Subcutaneous adipose tissue (tissue), 4 donors: ENCODE data around the gene CYP24A1. TPM values are rescaled to one million over a fixed set of nuclear protein-coding genes. Genes with fewer than 3 reads are reported as not detected.

ENCODE experiments used
- total RNA-seq, 4 donors: library from RNA; depleted of rRNA; stranded (reverse); fragments of >200 nt; gene quantifications; one replicate each; pipeline ENCODE4 v1.1.0, GENCODE V29; 2016
- TF ChIP-seq, protein P1 (sequence below): fragments of 450-650 bp; IDR thresholded peaks from one replicate; pipeline ENCODE4 v1.5.1; 2016; ENCODE audit warnings: low read depth, mild to moderate bottlenecking, control low read depth, antibody characterized with exemption, moderate library complexity

The CYP24A1 gene
- total RNA-seq, 4 donors from 2014 or later, result not detected

DNA sequence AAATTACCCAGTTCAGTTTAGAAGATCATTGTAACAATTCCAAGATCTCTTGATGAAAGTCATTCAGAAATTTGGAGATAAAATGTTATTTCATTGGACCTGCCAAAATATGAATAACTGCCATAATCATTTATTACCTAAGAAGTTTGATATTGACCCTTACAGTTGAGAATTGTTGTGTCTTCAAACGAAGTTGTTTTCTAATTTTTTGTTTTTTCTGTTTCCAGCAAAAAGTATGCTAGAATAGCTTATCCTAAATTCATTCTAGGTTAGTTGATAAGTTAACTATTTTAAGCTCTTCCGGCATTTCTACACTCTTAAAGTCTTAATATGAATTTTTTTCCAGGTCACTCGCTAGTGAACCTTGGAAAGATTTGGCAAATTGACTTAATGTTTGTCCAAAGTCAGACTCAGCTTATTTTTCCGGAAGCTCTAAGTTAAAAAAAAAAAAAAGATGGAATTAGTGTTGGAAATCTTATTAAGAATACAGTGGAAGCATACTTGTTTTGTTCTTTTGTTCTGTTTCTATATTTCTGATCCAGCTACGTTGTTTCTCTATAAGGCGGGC is 28.9 kb downstream of the CYP24A1 start:
- TF ChIP-seq, protein P1, sequence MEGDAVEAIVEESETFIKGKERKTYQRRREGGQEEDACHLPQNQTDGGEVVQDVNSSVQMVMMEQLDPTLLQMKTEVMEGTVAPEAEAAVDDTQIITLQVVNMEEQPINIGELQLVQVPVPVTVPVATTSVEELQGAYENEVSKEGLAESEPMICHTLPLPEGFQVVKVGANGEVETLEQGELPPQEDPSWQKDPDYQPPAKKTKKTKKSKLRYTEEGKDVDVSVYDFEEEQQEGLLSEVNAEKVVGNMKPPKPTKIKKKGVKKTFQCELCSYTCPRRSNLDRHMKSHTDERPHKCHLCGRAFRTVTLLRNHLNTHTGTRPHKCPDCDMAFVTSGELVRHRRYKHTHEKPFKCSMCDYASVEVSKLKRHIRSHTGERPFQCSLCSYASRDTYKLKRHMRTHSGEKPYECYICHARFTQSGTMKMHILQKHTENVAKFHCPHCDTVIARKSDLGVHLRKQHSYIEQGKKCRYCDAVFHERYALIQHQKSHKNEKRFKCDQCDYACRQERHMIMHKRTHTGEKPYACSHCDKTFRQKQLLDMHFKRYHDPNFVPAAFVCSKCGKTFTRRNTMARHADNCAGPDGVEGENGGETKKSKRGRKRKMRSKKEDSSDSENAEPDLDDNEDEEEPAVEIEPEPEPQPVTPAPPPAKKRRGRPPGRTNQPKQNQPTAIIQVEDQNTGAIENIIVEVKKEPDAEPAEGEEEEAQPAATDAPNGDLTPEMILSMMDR, result peak; percentile 92

DNA sequence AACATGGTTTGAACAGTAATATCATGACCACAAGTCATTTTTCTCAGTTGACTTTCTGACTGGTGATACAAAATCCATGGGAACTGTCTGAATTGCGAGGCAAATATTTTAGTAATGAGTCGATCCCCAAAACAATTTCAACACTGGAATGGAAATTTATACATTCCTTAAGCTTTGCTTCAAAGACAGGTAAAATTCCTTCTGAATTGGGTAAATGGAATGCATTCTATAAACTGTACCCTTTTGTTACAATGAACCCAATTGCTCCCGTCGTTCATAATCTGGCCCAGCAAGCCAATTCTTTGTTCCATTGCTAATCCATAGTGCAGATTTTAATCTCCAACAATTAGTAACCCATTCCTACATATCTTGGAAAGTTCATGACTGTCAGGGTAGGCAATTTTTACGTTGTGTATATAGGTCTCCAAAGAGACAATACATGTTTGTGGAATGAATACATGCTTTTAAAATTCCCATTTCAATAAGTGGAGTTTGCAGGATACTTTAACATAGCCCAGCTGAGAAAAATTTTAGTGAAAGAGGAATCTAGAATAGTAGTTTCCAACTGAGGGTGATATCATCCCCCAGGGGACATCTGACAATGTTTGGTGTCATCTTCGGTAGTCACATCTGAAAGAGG is 32.7 kb downstream of the CYP24A1 start:
- TF ChIP-seq, protein P1, result no peak

DNA sequence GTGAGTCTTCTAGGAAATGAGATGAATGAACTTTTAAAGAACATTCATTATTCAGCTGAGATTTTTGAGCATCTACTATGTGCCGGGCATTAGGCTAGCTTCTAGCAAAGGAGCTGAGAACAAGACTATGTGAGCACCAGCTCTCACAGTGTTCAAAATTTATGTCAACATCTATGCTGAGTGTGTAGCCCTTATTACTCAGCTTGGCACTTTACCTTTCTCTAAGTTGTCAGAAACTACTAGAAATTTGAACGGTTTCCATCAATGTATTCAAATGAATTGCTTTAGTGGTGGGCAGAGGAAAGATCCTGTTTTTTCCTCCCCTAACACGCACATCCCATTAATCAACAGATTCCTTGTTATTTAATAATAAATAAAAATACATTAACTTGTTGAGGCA is 33.3 kb downstream of the CYP24A1 start:
- TF ChIP-seq, protein P1, result no peak

DNA sequence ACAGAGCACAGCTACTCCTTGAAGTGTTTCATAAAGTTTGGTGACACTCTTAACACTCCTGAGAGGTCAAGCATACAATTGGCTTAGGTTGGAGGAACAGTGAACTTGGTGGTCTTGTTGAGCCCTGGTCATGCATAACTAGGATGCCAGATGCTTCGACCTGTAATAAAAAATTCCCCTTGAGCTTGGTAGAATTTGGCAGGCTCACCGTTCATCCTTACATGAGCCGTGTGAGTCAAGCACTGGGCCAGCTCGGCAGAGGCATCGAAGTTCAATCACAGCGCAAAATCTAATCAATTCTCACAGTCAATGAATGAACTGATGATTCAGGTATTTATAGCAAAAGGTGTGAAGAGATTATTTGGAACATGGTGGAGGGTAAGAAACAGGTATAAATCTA is 33.7 kb downstream of the CYP24A1 start:
- TF ChIP-seq, protein P1, result no peak

DNA sequence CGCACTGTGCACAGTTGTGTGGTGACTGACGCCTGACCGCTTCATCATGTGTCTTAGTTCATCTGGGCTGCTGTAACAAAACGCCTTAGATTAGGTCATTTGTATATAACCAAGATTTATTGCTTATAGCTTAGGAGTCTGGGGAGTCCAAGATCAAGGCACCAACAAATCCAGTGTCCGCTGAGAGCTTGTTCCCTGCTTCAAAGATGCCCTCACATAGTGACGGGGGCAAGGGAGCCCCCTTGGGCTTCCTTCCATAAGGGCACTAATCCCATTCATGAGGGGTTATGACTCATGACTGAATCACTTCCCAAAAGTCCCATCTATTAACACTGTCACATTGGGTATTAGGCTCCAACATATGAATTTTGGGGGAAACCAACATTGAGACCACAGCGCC is 34.6 kb downstream of the CYP24A1 start:
- TF ChIP-seq, protein P1, result no peak

DNA sequence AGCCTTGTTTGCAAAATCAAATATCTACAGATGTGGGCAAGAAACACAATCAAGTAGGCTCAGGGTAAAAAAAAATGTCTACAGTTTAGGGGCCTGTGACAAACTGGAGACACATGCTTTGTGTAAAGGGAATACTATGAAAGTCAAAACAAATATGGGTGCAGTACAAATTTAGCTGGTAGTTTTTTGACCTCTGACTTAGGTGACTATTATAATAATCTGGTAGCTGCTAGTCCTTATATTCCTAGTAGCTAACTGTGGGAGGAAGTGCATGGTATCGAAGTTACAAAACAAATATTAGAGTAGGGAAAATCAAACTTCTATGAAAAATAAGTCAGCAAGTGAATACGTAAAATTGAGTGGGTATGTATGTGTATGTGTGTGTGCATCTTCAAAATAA is 35.4 kb downstream of the CYP24A1 start:
- TF ChIP-seq, protein P1, result peak; percentile 23

DNA sequence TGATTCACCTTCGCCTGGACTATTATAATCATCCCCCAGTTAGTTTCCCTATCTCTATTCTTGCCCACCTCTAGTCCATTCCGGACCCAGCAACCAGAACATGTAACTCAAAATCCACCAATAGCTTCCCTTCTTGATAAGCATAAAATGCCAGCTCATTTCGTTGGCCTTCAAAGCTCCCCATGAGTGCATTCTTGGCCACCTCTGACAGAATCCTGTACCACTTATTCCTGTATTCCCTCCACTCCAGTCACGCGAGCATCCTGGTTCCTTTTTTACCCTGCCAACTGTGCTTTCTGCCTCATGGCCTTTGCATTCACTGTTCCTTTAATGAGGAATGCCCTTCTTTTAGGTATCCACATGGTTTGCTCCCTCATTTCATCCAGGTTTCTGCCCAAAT is 36.7 kb downstream of the CYP24A1 start:
- TF ChIP-seq, protein P1, result no peak
